HUDEP-2 (cell line): Measurements from ENCODE around the gene SSBP3.

Experiments
- DNase-seq, 76 experiments: peaks; one replicate each; lab custom pipeline; 2025; ENCODE audit not compliant: unreplicated experiment in 76 of 76; lab: John Stamatoyannopoulos, UW

Gene SSBP3

GRCh38 chr1:54200519-54200997 is 205.6 kb downstream of the SSBP3 start:
- DNase-seq: peak in 6 of 76 experiments; percentile 31 to 49 (median 36)

DNA sequence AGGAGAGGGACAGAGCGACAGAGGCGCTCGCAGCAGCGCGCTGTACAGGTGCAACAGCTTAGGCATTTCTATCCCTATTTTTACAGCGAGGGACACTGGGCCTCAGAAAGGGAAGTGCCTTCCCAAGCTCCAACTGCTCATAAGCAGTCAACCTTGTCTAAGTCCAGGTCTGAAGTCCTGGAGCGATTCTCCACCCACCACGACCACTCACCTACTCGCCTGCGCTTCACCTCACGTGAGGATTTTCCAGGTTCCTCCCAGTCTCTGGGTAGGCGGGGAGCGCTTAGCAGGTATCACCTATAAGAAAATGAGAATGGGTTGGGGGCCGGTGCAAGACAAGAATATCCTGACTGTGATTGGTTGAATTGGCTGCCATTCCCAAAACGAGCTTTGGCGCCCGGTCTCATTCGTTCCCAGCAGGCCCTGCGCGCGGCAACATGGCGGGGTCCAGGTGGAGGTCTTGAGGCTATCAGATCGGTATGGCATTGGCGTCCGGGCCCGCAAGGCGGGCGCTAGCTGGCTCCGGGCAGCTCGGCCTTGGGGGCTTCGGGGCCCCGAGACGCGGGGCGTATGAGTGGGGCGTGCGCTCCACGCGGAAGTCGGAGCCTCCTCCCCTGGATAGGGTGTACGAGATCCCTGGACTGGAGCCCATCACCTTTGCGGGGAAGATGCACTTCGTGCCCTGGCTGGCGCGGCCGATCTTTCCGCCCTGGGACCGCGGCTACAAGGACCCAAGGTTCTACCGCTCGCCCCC is 206.3 kb downstream of the SSBP3 start, which contains the start of the genes CYB5RL and MRPL37:
Gene CYB5RL, minus strand, starts transcription at position 266 of the 754 bp plus-strand sequence. CDS start 4,414 bp downstream, outside the sequence.
Gene MRPL37, plus strand, starts transcription at position 403 of the 754 bp plus-strand sequence. Its CDS starts 77 bp downstream, at position 480.
- peak in 74 of 76 experiments; percentile 38 to 96 (median 88) for DNase-seq

DNA sequence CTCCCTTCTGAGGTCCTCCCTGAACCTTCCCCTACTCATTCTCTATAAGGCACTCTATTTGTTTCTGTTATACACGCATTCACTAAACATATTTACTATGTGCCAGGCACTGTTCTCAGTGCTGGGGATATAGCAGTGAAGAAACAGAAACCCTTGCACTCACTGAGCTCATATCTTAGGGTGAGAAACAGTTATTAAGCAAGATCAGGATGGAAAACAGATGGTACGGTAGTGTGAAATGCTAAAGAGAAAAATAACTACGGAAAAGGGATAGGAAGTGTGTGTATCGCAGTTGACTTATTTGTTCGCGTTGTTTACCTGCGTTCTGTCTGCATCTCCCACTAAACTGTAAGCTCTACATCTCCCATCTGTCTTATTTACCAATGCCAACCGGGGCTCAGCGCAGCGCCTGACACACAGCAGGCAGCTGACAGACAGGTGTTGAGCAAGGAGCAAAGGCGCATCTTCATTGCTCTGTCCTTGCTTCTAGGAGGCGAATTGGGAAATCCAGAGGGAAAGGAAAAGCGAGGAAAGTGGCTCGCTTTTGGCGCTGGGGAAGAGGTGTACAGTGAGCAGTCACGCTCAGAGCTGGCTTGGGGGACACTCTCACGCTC is 206.9 kb downstream of the SSBP3 start:
- peak in 2 of 76 experiments; percentile 7 to 40 for DNase-seq

GRCh38 chr1:54193453-54193852 is 212.7 kb downstream of the SSBP3 start:
- no peak for DNase-seq

GRCh38 chr1:54191525-54191924 is 214.7 kb downstream of the SSBP3 start:
- DNase-seq: no peak

- no peak for DNase-seq
Observed at GRCh38 chr1:54190526-54190925, 215.7 kb downstream of the SSBP3 start.

DNA sequence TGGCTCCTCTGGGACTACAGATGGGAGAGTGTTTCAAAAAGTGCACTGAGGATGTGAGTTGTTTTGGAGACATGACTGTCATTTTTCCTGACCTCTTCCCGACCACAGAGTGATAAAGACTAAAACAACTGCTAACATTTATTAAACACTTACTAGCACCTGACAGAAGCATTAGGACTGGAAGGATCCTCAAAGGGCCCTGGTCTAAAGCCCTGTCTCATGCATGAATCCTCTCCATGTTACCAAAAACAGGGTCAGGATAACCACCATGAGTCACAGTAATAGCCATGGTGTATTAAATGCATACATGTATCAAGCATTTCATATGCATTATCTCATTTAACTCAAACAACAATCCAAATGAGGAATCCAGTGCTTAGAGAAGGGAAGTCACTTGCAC is 217.9 kb downstream of the SSBP3 start:
- no peak for DNase-seq

- no peak for DNase-seq
Observed at GRCh38 chr1:54186056-54186455, 220.1 kb downstream of the SSBP3 start.

DNA sequence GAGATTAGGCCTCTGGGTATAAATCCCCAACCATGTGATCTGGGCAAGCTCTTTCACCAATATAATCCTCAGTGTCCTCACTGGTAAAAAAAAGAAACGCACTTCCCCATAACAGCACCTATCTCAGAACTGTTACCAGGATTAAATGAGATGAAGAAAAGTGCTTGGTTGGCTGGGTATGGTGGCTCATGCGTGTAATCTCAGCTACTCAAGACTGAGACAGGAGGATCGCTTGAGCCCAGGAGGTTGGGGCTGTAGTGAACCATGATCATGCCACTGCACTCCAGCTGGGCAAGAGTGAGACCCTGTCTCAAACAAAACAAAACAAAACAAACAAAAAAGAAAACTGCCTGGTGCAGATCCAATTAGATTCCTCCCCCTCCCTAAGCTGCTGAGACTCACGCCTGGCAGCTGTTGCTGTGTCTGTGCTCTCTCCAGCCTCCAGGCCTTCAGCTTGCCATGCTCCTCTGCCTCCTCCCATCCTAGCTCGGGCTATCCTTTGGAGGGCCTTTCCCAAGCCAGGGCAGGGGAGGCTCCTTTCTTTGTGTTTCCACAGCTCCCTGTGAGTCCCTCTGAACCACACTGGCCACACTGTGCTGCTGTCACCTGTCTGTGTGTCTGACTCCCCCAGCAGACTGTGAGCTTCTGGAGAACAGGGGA is 225.4 kb downstream of the SSBP3 start:
- no peak for DNase-seq

- DNase-seq: no peak
Observed at GRCh38 chr1:54178296-54179070, 227.7 kb downstream of the SSBP3 start.

- DNase-seq: no peak
Observed at GRCh38 chr1:54177726-54178125, 228.5 kb downstream of the SSBP3 start.

DNA sequence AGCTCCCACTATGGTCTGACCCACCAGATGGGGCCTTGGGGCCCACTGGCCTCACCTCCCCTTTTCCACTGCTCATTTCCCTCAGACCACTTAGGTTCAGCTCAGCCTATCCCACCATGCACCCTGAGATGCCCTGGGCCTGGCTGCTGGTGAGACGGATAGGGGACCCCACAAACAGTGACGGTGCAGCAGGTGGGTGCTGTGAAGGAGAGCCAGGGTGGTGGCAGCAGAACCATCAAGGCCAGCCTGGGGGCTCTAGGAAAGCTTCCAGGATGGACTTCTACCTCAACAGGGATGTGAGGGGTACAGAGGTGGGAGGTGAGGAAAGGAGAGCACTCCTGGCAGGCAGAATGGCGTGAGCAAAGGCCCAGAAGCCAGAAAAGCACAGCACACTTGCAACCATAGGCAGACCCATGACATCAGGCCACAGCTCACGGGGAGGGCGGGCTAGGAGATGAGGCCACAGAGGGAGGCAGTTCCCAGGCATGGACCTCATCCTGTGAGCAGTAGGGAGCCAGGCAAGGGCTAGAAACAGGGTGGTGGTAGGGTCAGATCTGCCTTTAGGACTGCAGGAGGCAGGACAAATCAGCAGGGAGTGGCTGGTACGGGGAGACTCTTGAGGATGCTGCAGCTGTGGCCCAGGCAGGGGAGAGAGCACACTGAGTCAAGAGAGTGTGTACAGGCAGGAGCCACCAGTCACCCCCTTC is 229.4 kb downstream of the SSBP3 start:
- no peak for DNase-seq
